ENCODE results near the gene SPECC1L. TPM values are rescaled to one million over a fixed set of nuclear protein-coding genes. Genes with fewer than 3 reads are reported as not detected.
A peak's percentile ranks its signal among the peaks of the same experiment; 100 is the strongest.

The SPECC1L gene
- total RNA-seq, 1 donor from 2014 or later = 80.6 TPM

DNA sequence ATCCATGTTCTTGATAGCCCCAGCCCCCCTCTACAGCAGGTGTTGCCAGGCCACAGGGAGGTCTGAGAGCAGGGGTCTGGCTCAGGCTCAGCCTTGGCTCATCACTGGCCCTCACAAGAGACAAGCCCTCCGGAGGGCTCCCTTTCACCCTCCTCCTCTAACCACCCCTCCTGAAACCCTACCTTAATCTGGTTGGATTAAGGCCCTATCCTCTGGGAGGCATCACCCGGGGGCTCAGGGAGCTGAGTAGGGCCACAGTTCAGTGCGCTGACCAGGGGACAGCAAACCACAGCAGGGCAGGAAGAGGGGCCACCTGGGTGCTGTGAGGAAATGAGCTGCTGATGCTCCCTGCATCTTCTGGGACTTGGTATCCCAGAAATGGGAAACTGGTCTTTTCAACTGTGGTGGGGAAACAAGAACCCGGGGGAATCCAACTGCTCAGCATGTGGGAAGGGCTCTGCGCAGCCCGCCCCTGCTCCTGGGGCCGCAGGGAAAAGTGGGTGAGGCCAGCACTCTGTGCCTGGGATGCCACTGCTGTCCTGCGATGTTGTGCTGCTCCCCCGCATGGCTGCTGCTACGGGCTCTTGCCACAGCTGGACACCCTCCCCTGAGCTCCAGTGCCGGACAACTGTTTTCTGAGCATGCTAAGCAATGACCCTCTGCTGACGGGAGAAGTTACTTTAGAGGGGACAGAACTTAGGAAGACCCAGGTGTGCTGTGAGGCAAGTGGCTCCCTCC, 174.3 kb downstream of the SPECC1L start:
- Mint-ChIP-seq H3K27ac (ENCODE audit: unreplicated experiment) (no peak overlapping the region), H3K36me3 (ENCODE audit: low read depth, unreplicated experiment) (peaks cover 4% of the 10 kb centered on the region), H3K4me1 (ENCODE audit: unreplicated experiment) (peaks cover 16% of the 10 kb centered on the region), H3K9me3 (ENCODE audit: unreplicated experiment) (no peaks in the 10 kb centered on the region), H3K27me3 (ENCODE audit: unreplicated experiment) (peaks cover 8% of the 10 kb centered on the region), H3K4me3 (ENCODE audit: unreplicated experiment) (no peak overlapping the region)
- no peak for DNase-seq (ENCODE audit: low spot score)
- TF ChIP-seq, protein P1, sequence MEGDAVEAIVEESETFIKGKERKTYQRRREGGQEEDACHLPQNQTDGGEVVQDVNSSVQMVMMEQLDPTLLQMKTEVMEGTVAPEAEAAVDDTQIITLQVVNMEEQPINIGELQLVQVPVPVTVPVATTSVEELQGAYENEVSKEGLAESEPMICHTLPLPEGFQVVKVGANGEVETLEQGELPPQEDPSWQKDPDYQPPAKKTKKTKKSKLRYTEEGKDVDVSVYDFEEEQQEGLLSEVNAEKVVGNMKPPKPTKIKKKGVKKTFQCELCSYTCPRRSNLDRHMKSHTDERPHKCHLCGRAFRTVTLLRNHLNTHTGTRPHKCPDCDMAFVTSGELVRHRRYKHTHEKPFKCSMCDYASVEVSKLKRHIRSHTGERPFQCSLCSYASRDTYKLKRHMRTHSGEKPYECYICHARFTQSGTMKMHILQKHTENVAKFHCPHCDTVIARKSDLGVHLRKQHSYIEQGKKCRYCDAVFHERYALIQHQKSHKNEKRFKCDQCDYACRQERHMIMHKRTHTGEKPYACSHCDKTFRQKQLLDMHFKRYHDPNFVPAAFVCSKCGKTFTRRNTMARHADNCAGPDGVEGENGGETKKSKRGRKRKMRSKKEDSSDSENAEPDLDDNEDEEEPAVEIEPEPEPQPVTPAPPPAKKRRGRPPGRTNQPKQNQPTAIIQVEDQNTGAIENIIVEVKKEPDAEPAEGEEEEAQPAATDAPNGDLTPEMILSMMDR (IDR thresholded peaks at IDR 0.05; ENCODE audit: unreplicated experiment) = no peak

DNA sequence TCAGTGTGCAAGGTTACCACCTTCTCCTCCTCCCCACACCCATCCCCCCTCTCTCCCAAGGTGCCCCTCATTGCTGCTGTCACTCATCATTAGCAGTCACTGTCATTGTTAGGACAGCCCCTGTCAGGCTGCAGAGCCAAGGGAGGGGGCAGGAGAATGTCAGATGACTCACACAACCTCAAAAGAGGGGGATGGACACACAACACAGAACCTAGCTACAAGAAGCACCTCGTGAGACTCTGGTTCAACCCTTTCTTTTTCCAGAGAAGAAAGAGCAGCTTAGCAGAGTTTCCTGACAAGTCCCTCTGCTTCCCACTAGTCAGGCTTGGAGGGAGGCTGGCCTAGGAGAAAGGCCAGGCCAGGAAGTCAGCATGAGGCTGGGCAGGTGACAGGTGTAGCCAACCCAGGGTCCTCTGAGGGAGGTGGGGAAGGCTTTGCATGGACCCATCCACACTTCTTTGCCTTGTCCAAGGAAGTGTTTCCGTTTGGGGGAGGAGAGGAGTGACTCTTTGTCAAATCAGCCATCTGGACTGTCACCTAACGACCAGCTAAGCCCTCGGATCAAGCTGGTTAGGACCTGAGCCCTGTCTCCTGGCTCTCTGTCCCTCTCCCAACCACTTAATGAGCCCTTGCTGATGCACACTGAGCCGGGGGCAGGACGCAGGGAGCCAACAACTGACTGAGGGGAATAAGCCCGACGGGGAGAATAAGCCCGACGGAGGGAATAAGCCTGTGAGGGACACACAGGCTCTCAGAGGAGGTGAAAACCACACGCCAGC, 175.0 kb downstream of the SPECC1L start:
- H3K4me3 Mint-ChIP-seq (ENCODE audit: unreplicated experiment) = no peak overlapping the region
- peaks cover 4% of the 10 kb centered on the region for H3K36me3 Mint-ChIP-seq (ENCODE audit: low read depth, unreplicated experiment)
- DNase-seq (ENCODE audit: low spot score) = no peak
- peaks cover 23% of the 10 kb centered on the region for H3K4me1 Mint-ChIP-seq (ENCODE audit: unreplicated experiment)
- peaks cover 8% of the 10 kb centered on the region for H3K27me3 Mint-ChIP-seq (ENCODE audit: unreplicated experiment)
- TF ChIP-seq, protein P1 (IDR thresholded peaks at IDR 0.05; ENCODE audit: unreplicated experiment) = no peak
- no peak overlapping the region for H3K27ac Mint-ChIP-seq (ENCODE audit: unreplicated experiment)
- no peaks in the 10 kb centered on the region for H3K9me3 Mint-ChIP-seq (ENCODE audit: unreplicated experiment)

GRCh38 chr22:24446260-24446611, 175.6 kb downstream of the SPECC1L start:
- no peak overlapping the region for H3K27ac Mint-ChIP-seq (ENCODE audit: unreplicated experiment)
- H3K4me3 Mint-ChIP-seq (ENCODE audit: unreplicated experiment) = no peak overlapping the region
- H3K4me1 Mint-ChIP-seq (ENCODE audit: unreplicated experiment) = peaks cover 20% of the 10 kb centered on the region
- DNase-seq (ENCODE audit: low spot score) = no peak
- peaks cover 4% of the 10 kb centered on the region for H3K36me3 Mint-ChIP-seq (ENCODE audit: low read depth, unreplicated experiment)
- TF ChIP-seq, protein P1 (IDR thresholded peaks at IDR 0.05; ENCODE audit: unreplicated experiment) = no peak
- H3K27me3 Mint-ChIP-seq (ENCODE audit: unreplicated experiment) = peaks cover 8% of the 10 kb centered on the region
- H3K9me3 Mint-ChIP-seq (ENCODE audit: unreplicated experiment) = no peaks in the 10 kb centered on the region

GRCh38 chr22:24450610-24451009, 180.0 kb downstream of the SPECC1L start:
- TF ChIP-seq, protein P1 (IDR thresholded peaks at IDR 0.05; ENCODE audit: unreplicated experiment) = no peak
- peak overlapping the region; percentile 53 for H3K27ac Mint-ChIP-seq (ENCODE audit: unreplicated experiment)
- DNase-seq (ENCODE audit: low spot score) = no peak
- peaks cover 8% of the 10 kb centered on the region for H3K27me3 Mint-ChIP-seq (ENCODE audit: unreplicated experiment)
- H3K4me1 Mint-ChIP-seq (ENCODE audit: unreplicated experiment) = peaks cover 21% of the 10 kb centered on the region
- no peak overlapping the region for H3K4me3 Mint-ChIP-seq (ENCODE audit: unreplicated experiment)
- no peaks in the 10 kb centered on the region for H3K36me3 Mint-ChIP-seq (ENCODE audit: low read depth, unreplicated experiment)
- no peaks in the 10 kb centered on the region for H3K9me3 Mint-ChIP-seq (ENCODE audit: unreplicated experiment)

DNA sequence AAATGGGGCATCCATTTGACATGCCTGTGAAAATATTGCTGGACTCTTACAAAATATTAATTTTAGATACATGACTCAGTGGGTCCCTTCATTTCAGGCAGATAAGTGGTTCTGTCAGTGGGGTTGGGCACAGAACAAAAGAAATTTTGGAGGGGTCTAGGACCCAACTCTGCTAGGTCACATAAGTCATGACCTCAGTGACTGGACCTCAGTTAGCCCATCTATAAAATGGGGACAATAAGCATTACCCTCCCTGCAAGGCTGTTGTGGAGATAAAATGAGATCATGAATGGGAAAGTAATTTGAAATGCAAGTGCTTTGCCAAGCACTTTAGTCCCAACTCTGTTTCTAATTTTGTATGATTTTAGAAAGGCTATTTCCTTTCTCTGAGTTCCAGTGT, 180.5 kb downstream of the SPECC1L start:
- Mint-ChIP-seq H3K9me3 (ENCODE audit: unreplicated experiment) (no peaks in the 10 kb centered on the region), H3K27me3 (ENCODE audit: unreplicated experiment) (peaks cover 5% of the 10 kb centered on the region), H3K4me3 (ENCODE audit: unreplicated experiment) (no peak overlapping the region), H3K4me1 (ENCODE audit: unreplicated experiment) (peaks cover 26% of the 10 kb centered on the region), H3K36me3 (ENCODE audit: low read depth, unreplicated experiment) (no peaks in the 10 kb centered on the region), H3K27ac (ENCODE audit: unreplicated experiment) (no peak overlapping the region)
- TF ChIP-seq, protein P1 (IDR thresholded peaks at IDR 0.05; ENCODE audit: unreplicated experiment) = no peak
- DNase-seq (ENCODE audit: low spot score) = no peak

Measured in endothelial cell (in vitro differentiated cells).